ENCODE data around the gene WDR5.

The WDR5 gene

GRCh38 chr9:134185536-134186011 lies 49.7 kb downstream of the WDR5 start:
- H3K27ac ChIP-seq = no peak overlapping the region

DNA sequence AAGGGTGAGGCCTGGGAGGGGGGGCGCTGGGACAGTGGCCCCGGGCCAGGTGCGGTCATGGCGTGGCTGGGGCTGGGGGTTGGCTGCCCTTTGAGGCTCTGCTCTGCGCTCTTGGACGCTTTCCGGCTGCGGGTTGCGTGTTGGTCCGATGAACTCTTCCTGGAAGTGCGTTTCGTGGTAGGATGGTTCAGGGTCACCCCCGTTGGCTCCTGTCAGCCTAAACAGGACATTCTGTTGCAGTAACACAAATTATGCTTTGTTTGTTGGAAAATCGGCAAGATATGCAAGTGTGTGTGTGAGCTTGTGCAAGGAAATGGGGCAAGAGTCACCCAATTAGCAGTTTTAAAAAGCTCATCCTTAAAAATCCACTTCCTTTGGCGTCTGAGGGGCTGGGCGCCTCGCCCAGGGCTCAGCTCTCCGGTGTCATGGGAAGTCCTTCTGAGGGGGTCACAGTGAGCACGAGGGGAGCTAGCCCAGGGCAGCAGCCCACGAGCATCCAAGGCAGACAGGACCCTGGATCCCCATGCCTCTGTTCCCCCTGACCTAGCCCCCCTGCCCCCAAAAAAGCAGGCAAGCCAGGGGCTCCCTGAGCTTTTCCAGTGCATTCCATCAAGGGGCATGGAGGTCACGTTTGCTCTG lies 50.7 kb downstream of the WDR5 start:
- no peak overlapping the region for H3K27ac ChIP-seq
- DNase-seq (ENCODE audit: low read depth, low spot score) = no peak

More at GRCh38 chr9:134185536-134186011, 49.7 kb downstream of the WDR5 start:
- no peak for DNase-seq (ENCODE audit: low read depth, low spot score)

DNA sequence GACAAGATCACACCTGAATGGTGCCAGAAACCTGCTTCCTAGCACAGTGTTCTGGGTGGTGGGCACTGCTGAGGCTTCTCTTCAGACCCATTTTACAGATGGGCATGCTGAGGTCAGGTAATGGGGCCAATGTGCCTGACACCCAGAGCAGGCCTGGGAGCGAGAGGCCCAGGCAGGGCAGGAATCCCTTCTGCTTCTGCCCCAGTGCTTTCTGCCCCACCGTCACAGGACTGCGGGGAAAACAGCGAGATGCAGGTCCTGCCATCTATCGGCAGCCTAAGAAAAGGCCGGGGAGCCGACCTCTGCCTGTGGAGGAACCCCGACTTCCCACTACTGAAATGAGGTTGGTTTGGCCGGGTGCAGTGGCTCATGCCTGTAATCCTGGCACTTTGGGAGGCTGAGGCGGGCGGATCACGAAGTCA lies 51.2 kb downstream of the WDR5 start:
- H3K27ac ChIP-seq = no peak overlapping the region
- no peak for DNase-seq (ENCODE audit: low read depth, low spot score)

- H3K27ac ChIP-seq = no peak overlapping the region
- no peak for DNase-seq (ENCODE audit: low read depth, low spot score)
Measured at GRCh38 chr9:134187891-134188385, 52.1 kb downstream of the WDR5 start.

- no peak overlapping the region for H3K27ac ChIP-seq
- no peak for DNase-seq (ENCODE audit: low read depth, low spot score)
Measured at GRCh38 chr9:134188386-134189144, 52.7 kb downstream of the WDR5 start.

DNA sequence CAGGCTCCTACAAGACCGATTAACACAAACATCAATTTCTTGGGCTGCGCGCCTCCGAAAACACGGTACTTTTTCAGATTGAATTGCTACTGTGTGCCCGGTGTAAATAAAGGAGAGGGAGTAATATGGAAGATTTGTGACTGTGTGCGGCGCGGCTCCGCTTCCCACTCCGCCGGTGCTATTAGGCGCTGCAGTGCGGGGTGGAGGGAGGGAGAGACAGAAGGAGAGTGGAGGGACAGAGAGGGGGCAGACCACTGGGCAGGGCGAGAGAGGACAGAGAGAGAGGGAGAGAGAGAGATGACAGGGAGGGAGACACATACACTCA lies 53.2 kb downstream of the WDR5 start:
- no peak overlapping the region for H3K27ac ChIP-seq
- no peak for DNase-seq (ENCODE audit: low read depth, low spot score)

DNA sequence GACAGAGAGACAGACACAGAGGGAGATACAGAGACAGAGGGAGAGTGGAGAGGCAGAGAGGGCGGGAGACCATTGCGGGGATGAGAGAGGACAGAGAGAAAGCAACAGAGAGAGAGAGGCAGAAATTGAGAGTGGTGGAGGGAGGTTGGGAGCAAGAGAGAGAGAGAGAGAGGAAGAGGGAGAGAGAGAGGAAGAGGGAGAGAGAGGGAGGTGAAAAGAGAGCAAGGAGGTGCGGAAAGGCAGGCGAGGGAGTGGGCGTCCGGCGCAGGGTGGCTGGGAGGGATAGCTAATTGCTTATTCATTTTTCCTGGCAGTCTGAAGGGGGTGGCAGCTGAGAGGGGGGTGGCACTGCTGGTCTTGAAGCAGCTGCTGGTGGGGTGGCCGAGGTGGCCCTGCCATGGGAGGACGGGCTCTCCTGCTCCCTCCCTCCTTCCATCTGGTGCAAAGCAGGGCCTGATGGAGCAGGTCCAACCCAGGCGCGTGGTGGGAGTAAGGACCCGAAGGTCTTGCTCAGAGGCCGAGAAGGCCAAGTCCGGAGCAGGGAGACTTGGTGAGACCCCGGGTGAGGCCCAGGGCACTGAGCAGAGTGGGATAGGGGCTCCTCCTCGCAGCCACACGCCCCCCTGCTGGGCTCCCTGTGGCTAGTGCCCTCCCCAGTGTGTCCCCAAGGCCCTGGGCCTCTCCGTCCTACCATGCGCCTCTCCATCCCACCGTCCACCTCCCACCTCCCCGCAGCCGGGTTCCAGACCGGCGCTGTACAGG lies 53.8 kb downstream of the WDR5 start:
- DNase-seq (ENCODE audit: low read depth, low spot score) = no peak
- no peak overlapping the region for H3K27ac ChIP-seq

DNA sequence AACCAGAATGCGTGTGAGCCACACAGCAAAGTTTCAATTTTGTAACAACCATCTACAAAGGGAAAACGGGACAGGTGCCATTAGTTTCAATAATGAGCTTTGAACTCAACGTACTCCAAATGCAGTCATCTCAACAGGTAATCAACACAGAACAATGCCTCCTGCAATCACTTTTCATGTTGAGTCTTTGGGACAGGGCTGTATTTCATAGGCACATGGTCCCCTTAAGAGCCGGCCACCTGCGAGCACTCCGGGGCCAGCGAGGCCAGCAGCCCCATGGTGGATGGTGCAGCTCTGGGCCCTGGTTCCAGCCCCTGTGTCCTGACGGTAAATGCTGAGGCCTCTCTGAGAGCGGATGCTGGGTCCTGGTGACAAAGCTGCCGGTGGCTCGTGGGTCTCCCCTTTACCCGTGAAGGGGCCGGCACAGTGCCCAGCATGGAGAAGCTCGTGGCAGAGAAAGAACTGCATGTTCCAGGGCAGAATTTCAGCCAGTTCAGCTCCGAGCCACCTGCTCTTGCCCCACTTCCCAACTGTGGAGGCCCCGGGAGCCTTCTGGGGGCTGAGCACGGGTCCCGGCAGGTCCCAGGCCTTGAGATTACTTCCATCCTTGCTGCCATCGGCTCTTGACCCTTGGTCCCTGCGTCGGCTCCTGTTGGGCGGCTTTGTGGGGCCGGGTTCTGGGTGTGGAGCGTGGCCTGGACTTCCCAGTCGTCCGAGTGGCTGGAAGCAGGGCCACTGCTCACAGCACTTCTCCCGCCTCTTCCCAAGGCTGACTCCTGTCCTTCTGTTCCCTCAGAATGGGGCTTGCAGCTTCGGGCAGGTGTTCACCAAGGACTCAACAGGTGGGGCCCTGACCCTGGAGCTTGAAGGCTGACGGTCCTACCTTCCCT lies 54.6 kb downstream of the WDR5 start:
- H3K27ac ChIP-seq = no peak overlapping the region
- DNase-seq (ENCODE audit: low read depth, low spot score) = no peak

GRCh38 chr9:134191455-134192209 lies 55.8 kb downstream of the WDR5 start:
- no peak overlapping the region for H3K27ac ChIP-seq
- DNase-seq (ENCODE audit: low read depth, low spot score) = no peak

- DNase-seq (ENCODE audit: low read depth, low spot score) = no peak
Measured at GRCh38 chr9:134192311-134192950, 56.5 kb downstream of the WDR5 start.

DNA sequence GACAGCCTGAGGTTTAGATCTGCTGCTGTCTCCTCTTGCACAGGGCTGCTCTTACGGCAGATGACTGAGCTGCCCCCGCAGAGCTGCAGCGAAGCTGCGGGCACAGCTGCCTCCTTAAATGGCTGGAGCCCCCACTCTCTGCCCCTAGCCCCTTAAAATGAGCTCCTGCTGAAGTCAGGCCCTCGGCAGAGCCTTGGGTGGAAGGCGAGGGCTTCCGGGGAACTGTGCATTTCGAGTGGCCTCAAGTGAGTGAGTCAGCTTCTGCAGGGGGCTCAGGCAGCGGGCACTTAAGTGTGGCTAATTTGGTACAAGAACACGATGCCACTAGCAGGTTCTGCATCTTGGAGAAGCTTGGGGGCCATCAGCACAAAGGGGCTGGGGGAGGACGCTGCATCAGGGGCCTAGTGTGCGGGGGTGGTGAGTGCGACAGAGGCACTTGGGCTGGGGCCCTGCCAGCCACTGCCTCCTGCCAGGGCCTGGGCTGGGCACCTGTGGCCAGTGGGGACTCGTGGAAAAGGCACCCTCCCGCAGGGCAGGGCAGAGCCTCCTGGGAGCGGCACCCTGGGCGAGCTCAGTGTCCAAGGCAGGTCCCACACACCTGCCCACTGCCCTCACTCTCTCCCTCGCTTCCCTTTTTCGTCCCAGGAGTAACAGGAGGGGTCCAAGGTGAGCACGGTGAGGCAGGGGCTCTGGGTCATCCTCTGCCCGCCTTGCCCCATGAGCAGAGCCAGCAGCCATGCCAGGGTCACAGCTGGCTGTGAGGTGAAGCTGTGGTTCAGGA lies 57.3 kb downstream of the WDR5 start:
- DNase-seq (ENCODE audit: low read depth, low spot score) = no peak
- no peak overlapping the region for H3K27ac ChIP-seq

More at GRCh38 chr9:134192311-134192950, 56.5 kb downstream of the WDR5 start:
- H3K27ac ChIP-seq = no peak overlapping the region

DNA sequence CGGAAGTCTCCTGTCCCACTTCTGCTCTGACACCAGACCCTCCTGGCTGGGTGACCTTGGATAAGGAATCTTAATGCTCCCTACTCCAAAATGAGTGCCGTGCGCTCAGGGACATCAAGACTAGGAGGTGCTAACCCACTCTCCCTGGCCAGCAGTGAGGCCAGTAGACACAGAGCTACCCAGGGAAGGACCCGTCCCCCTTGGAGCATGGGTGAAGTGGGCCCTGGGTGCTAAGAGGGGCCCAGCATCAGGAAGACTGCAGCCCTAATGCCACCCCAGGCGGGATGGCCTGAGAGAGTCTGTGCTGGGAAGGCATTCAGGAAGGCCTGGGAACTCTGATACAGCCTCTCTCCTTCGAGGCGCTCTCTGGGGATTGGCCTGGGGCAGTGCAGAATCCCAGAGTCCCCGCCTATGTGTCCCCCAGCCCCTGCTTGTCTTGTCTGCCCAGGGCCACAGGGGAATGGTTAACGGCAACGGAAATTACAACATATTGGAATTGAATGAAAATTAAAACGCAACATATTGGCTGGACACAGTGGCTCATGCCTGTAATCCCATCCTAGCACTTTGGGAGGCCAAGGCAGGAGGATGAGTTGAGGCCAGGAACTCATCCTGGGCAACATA lies 58.1 kb downstream of the WDR5 start:
- no peak for DNase-seq (ENCODE audit: low read depth, low spot score)
- H3K27ac ChIP-seq = no peak overlapping the region

GRCh38 chr9:134195558-134195957 lies 59.7 kb downstream of the WDR5 start:
- H3K27ac ChIP-seq = no peak overlapping the region
- no peak for DNase-seq (ENCODE audit: low read depth, low spot score)

- no peak for DNase-seq (ENCODE audit: low read depth, low spot score)
Measured at GRCh38 chr9:134196911-134197310, 61.0 kb downstream of the WDR5 start.

GRCh38 chr9:134198791-134199190 lies 62.9 kb downstream of the WDR5 start:
- H3K27ac ChIP-seq = no peak overlapping the region
- DNase-seq (ENCODE audit: low read depth, low spot score) = no peak

More at GRCh38 chr9:134196911-134197310, 61.0 kb downstream of the WDR5 start:
- H3K27ac ChIP-seq = no peak overlapping the region

DNA sequence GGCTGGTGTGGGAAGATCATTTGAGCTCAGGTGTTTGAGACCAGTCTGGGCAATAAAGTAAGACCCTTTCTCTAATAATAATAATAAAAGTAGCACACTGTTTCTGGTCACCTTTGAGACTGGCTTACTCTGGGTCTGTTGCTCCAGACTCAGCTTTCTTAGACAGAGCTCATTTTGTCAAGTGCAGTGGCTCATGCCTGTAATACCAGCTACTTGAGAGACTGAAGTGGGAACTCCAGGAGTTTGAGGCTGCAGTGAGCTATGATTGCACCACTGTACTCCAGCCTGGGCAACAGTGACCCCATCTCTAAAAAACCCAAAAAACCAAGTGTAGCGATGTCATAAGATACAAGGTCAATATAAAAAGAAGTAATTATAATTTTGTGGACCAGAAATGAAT lies 64.8 kb downstream of the WDR5 start:
- no peak for DNase-seq (ENCODE audit: low read depth, low spot score)
- no peak overlapping the region for H3K27ac ChIP-seq

GRCh38 chr9:134203224-134203623 lies 67.3 kb downstream of the WDR5 start:
- no peak overlapping the region for H3K27ac ChIP-seq
- DNase-seq (ENCODE audit: low read depth, low spot score) = no peak

DNA sequence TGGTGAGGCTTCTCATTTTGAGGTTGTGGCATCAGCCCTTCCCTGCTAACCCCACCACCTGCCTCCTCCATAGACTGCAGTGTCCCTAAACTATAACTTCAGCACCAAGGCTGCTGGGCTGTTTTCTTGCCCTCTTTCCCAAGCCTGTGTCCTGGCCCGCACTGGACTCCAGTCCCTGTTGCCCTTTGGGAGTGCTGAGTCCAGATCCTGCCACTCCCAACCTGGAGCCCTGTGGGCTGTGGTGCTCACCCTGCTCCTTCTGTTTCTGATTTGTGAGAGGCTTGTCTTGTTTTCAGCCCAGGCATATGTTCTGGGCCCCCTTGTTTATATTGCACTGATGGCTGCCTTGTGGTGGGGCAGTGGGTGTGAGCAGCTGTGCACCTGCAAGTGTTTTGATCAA lies 68.2 kb downstream of the WDR5 start:
- no peak overlapping the region for H3K27ac ChIP-seq
- DNase-seq (ENCODE audit: low read depth, low spot score) = no peak

Data from epithelial cell of prostate (primary cell).